Osteocyte (in vitro differentiated cells): ENCODE data around the gene TEX36. TPM values are rescaled to one million over a fixed set of nuclear protein-coding genes. Genes with fewer than 3 reads are reported as not detected.

Experiments used
- DNase-seq: peaks from one replicate; pipeline ENCODE4 v3.0.0; 2021; ENCODE audit warnings: mixed read lengths; ENCODE audit not compliant: unreplicated experiment; ENCODE audit errors: extremely low spot score
- H3K27ac Mint-ChIP-seq: one replicate; pipeline ENCODE4 v1.8.0; 2021; ENCODE audit warnings: mild to moderate bottlenecking, mixed read lengths; ENCODE audit not compliant: unreplicated experiment
- H3K27me3 Mint-ChIP-seq: one replicate; pipeline ENCODE4 v1.8.0; 2021; ENCODE audit warnings: mixed read lengths; ENCODE audit not compliant: unreplicated experiment
- H3K36me3 Mint-ChIP-seq: one replicate; pipeline ENCODE4 v1.8.0; 2021; ENCODE audit warnings: mixed read lengths; ENCODE audit not compliant: unreplicated experiment
- H3K4me1 Mint-ChIP-seq: one replicate; pipeline ENCODE4 v1.8.0; 2021; ENCODE audit warnings: mixed read lengths; ENCODE audit not compliant: unreplicated experiment
- H3K4me3 Mint-ChIP-seq: one replicate; pipeline ENCODE4 v1.8.0; 2021; ENCODE audit warnings: mild to moderate bottlenecking, moderate library complexity, mixed read lengths; ENCODE audit not compliant: unreplicated experiment
- H3K9me3 Mint-ChIP-seq: one replicate; pipeline ENCODE4 v1.8.0; 2021; ENCODE audit warnings: mixed read lengths; ENCODE audit not compliant: unreplicated experiment
- long read RNA-seq: library from polyadenylated mRNA; unstranded; transcript quantifications from one replicate; pipeline ENCODE4 v2.0.0, GENCODE V29; 2021
- total RNA-seq: library from RNA; stranded (reverse); gene quantifications from 2 replicates; pipeline ENCODE4 v1.2.1, GENCODE V29; 2021
- TF ChIP-seq, protein P1 (sequence below): fragments of 200-600 bp; sonication (generic); IDR thresholded peaks from 2 replicates; pipeline ENCODE4 v1.5.0; 2021; ENCODE audit warnings: antibody characterized with exemption, mild to moderate bottlenecking, moderate library complexity

Gene TEX36, protein sequence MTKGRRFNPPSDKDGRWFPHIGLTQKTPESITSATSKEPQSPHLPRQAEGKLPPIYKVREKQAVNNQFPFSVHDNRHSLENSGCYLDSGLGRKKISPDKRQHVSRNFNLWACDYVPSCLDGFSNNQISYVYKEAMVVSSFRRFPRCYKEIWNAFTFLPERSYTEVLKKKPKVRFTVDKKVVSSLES
- total RNA-seq = not detected in 2 replicates
- long read RNA-seq = 0 reads

DNA sequence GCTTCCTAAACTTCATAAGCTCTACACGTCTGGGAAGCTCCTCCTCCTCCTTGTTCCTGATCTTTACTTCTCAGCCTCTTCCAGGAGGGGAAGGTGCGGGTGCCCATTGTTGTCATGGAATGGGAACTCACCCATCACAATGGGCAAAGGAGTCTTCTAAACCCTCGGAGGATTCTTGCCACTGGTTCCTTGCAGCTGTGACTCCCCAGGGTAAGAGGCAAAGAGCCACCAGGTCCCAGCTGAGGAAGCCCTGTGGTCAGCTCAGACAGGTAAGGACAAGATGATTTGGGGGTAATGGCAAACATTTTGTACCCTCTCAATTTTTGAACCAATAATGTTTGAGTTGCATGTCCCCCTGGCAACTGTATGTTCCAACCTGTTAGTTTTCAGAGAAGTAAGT, at the start of gene TEX36:
TEX36 (minus strand) TSS at position 101 of the 400 bp plus-strand sequence. CDS start 174 bp downstream, outside the sequence.
- TF ChIP-seq, protein P1, sequence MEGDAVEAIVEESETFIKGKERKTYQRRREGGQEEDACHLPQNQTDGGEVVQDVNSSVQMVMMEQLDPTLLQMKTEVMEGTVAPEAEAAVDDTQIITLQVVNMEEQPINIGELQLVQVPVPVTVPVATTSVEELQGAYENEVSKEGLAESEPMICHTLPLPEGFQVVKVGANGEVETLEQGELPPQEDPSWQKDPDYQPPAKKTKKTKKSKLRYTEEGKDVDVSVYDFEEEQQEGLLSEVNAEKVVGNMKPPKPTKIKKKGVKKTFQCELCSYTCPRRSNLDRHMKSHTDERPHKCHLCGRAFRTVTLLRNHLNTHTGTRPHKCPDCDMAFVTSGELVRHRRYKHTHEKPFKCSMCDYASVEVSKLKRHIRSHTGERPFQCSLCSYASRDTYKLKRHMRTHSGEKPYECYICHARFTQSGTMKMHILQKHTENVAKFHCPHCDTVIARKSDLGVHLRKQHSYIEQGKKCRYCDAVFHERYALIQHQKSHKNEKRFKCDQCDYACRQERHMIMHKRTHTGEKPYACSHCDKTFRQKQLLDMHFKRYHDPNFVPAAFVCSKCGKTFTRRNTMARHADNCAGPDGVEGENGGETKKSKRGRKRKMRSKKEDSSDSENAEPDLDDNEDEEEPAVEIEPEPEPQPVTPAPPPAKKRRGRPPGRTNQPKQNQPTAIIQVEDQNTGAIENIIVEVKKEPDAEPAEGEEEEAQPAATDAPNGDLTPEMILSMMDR = no peak
- Mint-ChIP-seq H3K4me1 (no peaks in the 10 kb centered on the region), H3K27ac (no peak within 1 kb of the TSS), H3K9me3 (peaks cover 3% of the 10 kb centered on the region), H3K36me3 (no peaks in the 10 kb centered on the region), H3K4me3 (no peak within 1 kb of the TSS), H3K27me3 (peaks cover 18% of the 10 kb centered on the region)
- DNase-seq = no peak

DNA sequence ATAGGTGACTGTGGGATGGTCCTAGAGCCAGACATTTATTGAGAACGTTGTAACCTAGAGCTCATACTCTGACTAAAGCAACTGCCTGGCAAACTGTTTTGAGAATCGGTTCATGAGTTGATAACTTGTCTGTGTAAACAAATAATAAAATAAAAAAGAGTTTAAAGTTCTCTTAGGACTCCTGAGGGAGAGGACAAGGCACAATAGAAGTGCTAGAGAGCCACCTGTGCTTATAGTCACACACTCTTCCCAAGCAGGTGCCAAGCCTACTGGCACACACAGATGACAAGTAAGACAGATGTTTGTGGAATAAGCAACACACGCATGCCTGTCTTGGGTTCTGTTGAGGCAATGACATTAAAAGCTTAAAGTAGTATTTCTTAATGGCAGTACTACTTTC, 44.5 kb upstream of the TEX36 start:
- Mint-ChIP-seq H3K9me3 (no peaks in the 10 kb centered on the region), H3K4me1 (no peaks in the 10 kb centered on the region), H3K4me3 (no peak overlapping the region), H3K36me3 (peaks cover 55% of the 10 kb centered on the region), H3K27ac (no peak overlapping the region), H3K27me3 (no peaks in the 10 kb centered on the region)
- TF ChIP-seq, protein P1 = no peak
- DNase-seq = no peak

GRCh38 chr10:125726914-125727313, 44.0 kb upstream of the TEX36 start:
- no peaks in the 10 kb centered on the region for H3K4me1 Mint-ChIP-seq
- no peak overlapping the region for H3K27ac Mint-ChIP-seq
- no peak for DNase-seq
- peaks cover 52% of the 10 kb centered on the region for H3K36me3 Mint-ChIP-seq
- H3K9me3 Mint-ChIP-seq = no peaks in the 10 kb centered on the region
- H3K4me3 Mint-ChIP-seq = no peak overlapping the region
- H3K27me3 Mint-ChIP-seq = no peaks in the 10 kb centered on the region
- TF ChIP-seq, protein P1 = no peak

GRCh38 chr10:125722811-125723210, 39.8 kb upstream of the TEX36 start:
- H3K27me3 Mint-ChIP-seq = no peaks in the 10 kb centered on the region
- no peaks in the 10 kb centered on the region for H3K9me3 Mint-ChIP-seq
- H3K27ac Mint-ChIP-seq = no peak overlapping the region
- peaks cover 36% of the 10 kb centered on the region for H3K36me3 Mint-ChIP-seq
- peaks cover 12% of the 10 kb centered on the region for H3K4me1 Mint-ChIP-seq
- H3K4me3 Mint-ChIP-seq = no peak overlapping the region
- TF ChIP-seq, protein P1 = no peak
- DNase-seq = no peak

DNA sequence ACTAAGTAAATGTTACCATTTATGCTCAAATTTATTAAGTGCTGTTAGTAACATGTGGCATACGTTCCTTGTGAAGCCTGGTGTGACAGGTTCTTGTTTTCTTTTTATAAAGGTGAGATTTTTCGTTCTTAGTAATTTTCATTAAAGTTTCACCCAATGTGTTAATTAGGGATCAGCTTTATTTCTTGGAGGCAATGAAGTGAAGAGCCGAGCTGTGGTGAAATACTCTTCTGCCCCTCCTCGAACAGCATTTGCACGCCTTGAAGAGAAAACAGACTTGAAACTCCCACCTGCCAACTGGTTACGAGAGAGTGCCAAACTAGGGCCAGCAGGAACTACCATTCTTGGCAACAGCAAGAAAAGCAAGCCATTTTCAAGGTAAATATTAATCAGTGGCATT, 38.1 kb upstream of the TEX36 start:
- TF ChIP-seq, protein P1 = no peak
- H3K9me3 Mint-ChIP-seq = no peaks in the 10 kb centered on the region

More for the DNA sequence above, 38.1 kb upstream of the TEX36 start:
- peaks cover 33% of the 10 kb centered on the region for H3K36me3 Mint-ChIP-seq
- H3K27me3 Mint-ChIP-seq = no peaks in the 10 kb centered on the region
- H3K27ac Mint-ChIP-seq = no peak overlapping the region
- peak overlapping the region; percentile 90 for H3K4me3 Mint-ChIP-seq
- no peak for DNase-seq
- H3K4me1 Mint-ChIP-seq = peaks cover 12% of the 10 kb centered on the region
